K562 (cell line): ENCODE data around the gene AFDN. TPM values are rescaled to one million over a fixed set of nuclear protein-coding genes. Genes with fewer than 3 reads are reported as not detected.

Experiments
- ADNP ChIP-seq: fragments of 200-800 bp; sonication (Bioruptor generic); IDR thresholded peaks from 2 replicates; pipeline ENCODE4 v1.6.1; 2016; ENCODE audit warnings: missing genetic modification characterization, missing compliant biosample characterization
- CCNT2 ChIP-seq: IDR thresholded peaks from 2 replicates; pipeline ENCODE4 v1.6.1; 2011; ENCODE audit warnings: borderline replicate concordance, low read depth, mild to moderate bottlenecking, moderate library complexity, mixed read lengths, low read length; ENCODE audit not compliant: insufficient read length; ENCODE audit errors: extremely low read depth
- FOXO4 ChIP-seq: fragments of 450-650 bp; formaldehyde crosslinking; IDR thresholded peaks from 2 replicates; pipeline ENCODE4 v1.4.0; 2020; ENCODE audit warnings: mild to moderate bottlenecking, moderate library complexity
- NCOR1 ChIP-seq: fragments of 450-650 bp; IDR thresholded peaks from 2 replicates; pipeline ENCODE4 v1.6.1; 2016; ENCODE audit warnings: mild to moderate bottlenecking, moderate library complexity
- NR2C2 ChIP-seq, 2 experiments: fragments of 200-800 bp in 1 of 2; sonication (Bioruptor generic) in 1 of 2; sonication (generic) in 1 of 2; formaldehyde crosslinking in 1 of 2; IDR thresholded peaks; 2 replicates each; pipeline versions ENCODE4 v1.6.1 to v1.8.0; 2016 to 2022; ENCODE audit warnings: mild to moderate bottlenecking in 1 of 2, missing compliant biosample characterization in 1 of 2, missing genetic modification characterization in 1 of 2, missing genetic modification reagents in 1 of 2
- SMARCA5 ChIP-seq: fragments of 450-650 bp; IDR thresholded peaks from 2 replicates; pipeline ENCODE4 v1.6.1; 2016
- ZBTB9 ChIP-seq: fragments of 450-650 bp; formaldehyde crosslinking; IDR thresholded peaks from 2 replicates; pipeline ENCODE4 v1.4.0; 2020; ENCODE audit warnings: mild to moderate bottlenecking, moderate library complexity
- ZC3H4 ChIP-seq: sonication (generic); formaldehyde crosslinking; IDR thresholded peaks from 2 replicates; pipeline ENCODE4 v1.9.0; 2021; ENCODE audit warnings: missing genetic modification reagents, borderline replicate concordance
- ZKSCAN1 ChIP-seq: fragments of 150-350 bp; IDR thresholded peaks from 2 replicates; pipeline ENCODE4 v1.6.1; 2016; ENCODE audit warnings: low read depth, low read length
- ZNF184 ChIP-seq: sonication (generic); formaldehyde crosslinking; IDR thresholded peaks from 2 replicates; pipeline ENCODE4 v1.5.0; 2020; ENCODE audit warnings: missing genetic modification reagents
- ZNF253 ChIP-seq: fragments of 250-450 bp; sonication (Bioruptor Pico); conservative IDR thresholded peaks from 2 replicates; pipeline ENCODE4 v1.6.1; 2021; ENCODE audit warnings: mild to moderate bottlenecking
- polyA plus RNA-seq, 8 experiments: library from polyadenylated mRNA; depleted of rRNA in 4 of 8; stranded (reverse) in 5 of 8; unstranded in 3 of 8; fragments of >200 nt; fragmentation: Nextera tagmentation in 2 of 8; fragmentation: Illumina TruSeq in 1 of 8; extraction: Ambion mirVana in 2 of 8; extraction: Trizol in 1 of 8; gene quantifications; 2 replicates each; pipeline versions ENCODE4 v1.2.1 to v1.2.3, GENCODE V29; 2011 to 2014; ENCODE audit warnings: inconsistent platforms in 1 of 8, missing spikeins in 1 of 8
- total RNA-seq, 7 experiments: library from RNA; depleted of rRNA in 6 of 7; stranded (reverse); fragments of >200 nt in 6 of 7; fragmentation: Illumina TruSeq in 2 of 7; extraction: Trizol in 2 of 7; gene quantifications; 2 replicates each; pipeline versions ENCODE4 v1.2.1 to v1.2.3, GENCODE V29; 2011 to 2021; ENCODE audit warnings: low replicate concordance in 1 of 7
- TF ChIP-seq, protein P1 (sequence below), 2 experiments: fragments of 450-650 bp in 1 of 2; sonication (generic) in 1 of 2; formaldehyde crosslinking in 1 of 2; IDR thresholded peaks; 2 replicates each; pipeline versions ENCODE4 v1.7.1 to v1.9.0; 2016 to 2022; ENCODE audit warnings: inconsistent platforms in 1 of 2, mild to moderate bottlenecking in 1 of 2, missing genetic modification reagents in 1 of 2
- TF ChIP-seq, protein P2 (sequence below): fragments of 250-450 bp; sonication (Bioruptor Pico); IDR thresholded peaks from 2 replicates; pipeline ENCODE4 v1.5.0; 2022; ENCODE audit warnings: mild to moderate bottlenecking

The AFDN gene
- total and polyA plus RNA-seq, 9 of the 15 experiments (the other 6 are each of a cell fraction or from before 2014, with no cell fraction given): 7.2 to 129 (median 105) TPM

GRCh38 chr6:167811442-167812087 lies 15.1 kb upstream of the AFDN start (continued):
- TF ChIP-seq, protein P1, sequence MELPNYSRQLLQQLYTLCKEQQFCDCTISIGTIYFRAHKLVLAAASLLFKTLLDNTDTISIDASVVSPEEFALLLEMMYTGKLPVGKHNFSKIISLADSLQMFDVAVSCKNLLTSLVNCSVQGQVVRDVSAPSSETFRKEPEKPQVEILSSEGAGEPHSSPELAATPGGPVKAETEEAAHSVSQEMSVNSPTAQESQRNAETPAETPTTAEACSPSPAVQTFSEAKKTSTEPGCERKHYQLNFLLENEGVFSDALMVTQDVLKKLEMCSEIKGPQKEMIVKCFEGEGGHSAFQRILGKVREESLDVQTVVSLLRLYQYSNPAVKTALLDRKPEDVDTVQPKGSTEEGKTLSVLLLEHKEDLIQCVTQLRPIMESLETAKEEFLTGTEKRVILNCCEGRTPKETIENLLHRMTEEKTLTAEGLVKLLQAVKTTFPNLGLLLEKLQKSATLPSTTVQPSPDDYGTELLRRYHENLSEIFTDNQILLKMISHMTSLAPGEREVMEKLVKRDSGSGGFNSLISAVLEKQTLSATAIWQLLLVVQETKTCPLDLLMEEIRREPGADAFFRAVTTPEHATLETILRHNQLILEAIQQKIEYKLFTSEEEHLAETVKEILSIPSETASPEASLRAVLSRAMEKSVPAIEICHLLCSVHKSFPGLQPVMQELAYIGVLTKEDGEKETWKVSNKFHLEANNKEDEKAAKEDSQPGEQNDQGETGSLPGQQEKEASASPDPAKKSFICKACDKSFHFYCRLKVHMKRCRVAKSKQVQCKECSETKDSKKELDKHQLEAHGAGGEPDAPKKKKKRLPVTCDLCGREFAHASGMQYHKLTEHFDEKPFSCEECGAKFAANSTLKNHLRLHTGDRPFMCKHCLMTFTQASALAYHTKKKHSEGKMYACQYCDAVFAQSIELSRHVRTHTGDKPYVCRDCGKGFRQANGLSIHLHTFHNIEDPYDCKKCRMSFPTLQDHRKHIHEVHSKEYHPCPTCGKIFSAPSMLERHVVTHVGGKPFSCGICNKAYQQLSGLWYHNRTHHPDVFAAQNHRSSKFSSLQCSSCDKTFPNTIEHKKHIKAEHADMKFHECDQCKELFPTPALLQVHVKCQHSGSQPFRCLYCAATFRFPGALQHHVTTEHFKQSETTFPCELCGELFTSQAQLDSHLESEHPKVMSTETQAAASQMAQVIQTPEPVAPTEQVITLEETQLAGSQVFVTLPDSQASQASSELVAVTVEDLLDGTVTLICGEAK (IDR thresholded peaks at IDR 0.05): no peak
- TF ChIP-seq, protein P1 (CRISPR knock-in tag; IDR thresholded peaks at IDR 0.05): no peak
- no peak for TF ChIP-seq SMARCA5
- TF ChIP-seq ZNF253 (CRISPR knock-in tag): no peak
- TF ChIP-seq FOXO4 (CRISPR knock-in tag): no peak
- TF ChIP-seq NCOR1: no peak
- no peak for TF ChIP-seq ZKSCAN1
- TF ChIP-seq NR2C2 (CRISPR knock-in tag; IDR thresholded peaks at IDR 0.05): no peak
- TF ChIP-seq NR2C2 (tag; IDR thresholded peaks at IDR 0.05): no peak
- no peak for TF ChIP-seq ADNP
- TF ChIP-seq ZC3H4 (CRISPR knock-in tag): no peak
- TF ChIP-seq ZNF184 (CRISPR knock-in tag): no peak
- TF ChIP-seq, protein P2, sequence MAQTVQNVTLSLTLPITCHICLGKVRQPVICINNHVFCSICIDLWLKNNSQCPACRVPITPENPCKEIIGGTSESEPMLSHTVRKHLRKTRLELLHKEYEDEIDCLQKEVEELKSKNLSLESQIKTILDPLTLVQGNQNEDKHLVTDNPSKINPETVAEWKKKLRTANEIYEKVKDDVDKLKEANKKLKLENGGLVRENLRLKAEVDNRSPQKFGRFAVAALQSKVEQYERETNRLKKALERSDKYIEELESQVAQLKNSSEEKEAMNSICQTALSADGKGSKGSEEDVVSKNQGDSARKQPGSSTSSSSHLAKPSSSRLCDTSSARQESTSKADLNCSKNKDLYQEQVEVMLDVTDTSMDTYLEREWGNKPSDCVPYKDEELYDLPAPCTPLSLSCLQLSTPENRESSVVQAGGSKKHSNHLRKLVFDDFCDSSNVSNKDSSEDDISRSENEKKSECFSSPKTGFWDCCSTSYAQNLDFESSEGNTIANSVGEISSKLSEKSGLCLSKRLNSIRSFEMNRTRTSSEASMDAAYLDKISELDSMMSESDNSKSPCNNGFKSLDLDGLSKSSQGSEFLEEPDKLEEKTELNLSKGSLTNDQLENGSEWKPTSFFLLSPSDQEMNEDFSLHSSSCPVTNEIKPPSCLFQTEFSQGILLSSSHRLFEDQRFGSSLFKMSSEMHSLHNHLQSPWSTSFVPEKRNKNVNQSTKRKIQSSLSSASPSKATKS (CRISPR knock-in tag): no peak
- no peak for TF ChIP-seq ZBTB9 (CRISPR knock-in tag)
- TF ChIP-seq CCNT2: no peak
